ENCODE measurements around the gene PTPRT.

Gene PTPRT

GRCh38 chr20:42706759-42707158 lies 482.9 kb downstream of the PTPRT start:
- no peak for DNase-seq (ENCODE audit: low spot score)
- TF ChIP-seq CTCF (IDR thresholded peaks at IDR 0.05; ENCODE audit: borderline replicate concordance, control extremely low read depth, extremely low read depth, insufficient read depth, missing control alignments): no peak
- in situ Hi-C loops (cut with MboI; ENCODE audit: low sequenced_read_pairs, unreplicated experiment): no loop called here

- TF ChIP-seq CTCF (IDR thresholded peaks at IDR 0.05; ENCODE audit: borderline replicate concordance, control extremely low read depth, extremely low read depth, insufficient read depth, missing control alignments): no peak
- in situ Hi-C loops (cut with MboI; ENCODE audit: low sequenced_read_pairs, unreplicated experiment): no loop called here
- DNase-seq (ENCODE audit: low spot score): no peak
Observed at GRCh38 chr20:42705550-42705949, 484.2 kb downstream of the PTPRT start.

GRCh38 chr20:42703744-42704143 lies 486.0 kb downstream of the PTPRT start:
- DNase-seq (ENCODE audit: low spot score): no peak
- TF ChIP-seq CTCF (IDR thresholded peaks at IDR 0.05; ENCODE audit: borderline replicate concordance, control extremely low read depth, extremely low read depth, insufficient read depth, missing control alignments): no peak
- in situ Hi-C loops (cut with MboI; ENCODE audit: low sequenced_read_pairs, unreplicated experiment): no loop called here

- no peak for DNase-seq (ENCODE audit: low spot score)
- in situ Hi-C loops (cut with MboI; ENCODE audit: low sequenced_read_pairs, unreplicated experiment): no loop called here
- no peak for TF ChIP-seq CTCF (IDR thresholded peaks at IDR 0.05; ENCODE audit: borderline replicate concordance, control extremely low read depth, extremely low read depth, insufficient read depth, missing control alignments)
Observed at GRCh38 chr20:42701948-42702347, 487.8 kb downstream of the PTPRT start.

- in situ Hi-C loops (cut with MboI; ENCODE audit: low sequenced_read_pairs, unreplicated experiment): no loop called here
- no peak for DNase-seq (ENCODE audit: low spot score)
- no peak for TF ChIP-seq CTCF (IDR thresholded peaks at IDR 0.05; ENCODE audit: borderline replicate concordance, control extremely low read depth, extremely low read depth, insufficient read depth, missing control alignments)
Observed at GRCh38 chr20:42700372-42700771, 489.3 kb downstream of the PTPRT start.

- no peak for DNase-seq (ENCODE audit: low spot score)
- no peak for TF ChIP-seq CTCF (IDR thresholded peaks at IDR 0.05; ENCODE audit: borderline replicate concordance, control extremely low read depth, extremely low read depth, insufficient read depth, missing control alignments)
- in situ Hi-C loops (cut with MboI; ENCODE audit: low sequenced_read_pairs, unreplicated experiment): no loop called here
Observed at GRCh38 chr20:42697962-42698361, 491.7 kb downstream of the PTPRT start.

Measured in GM13976 (cell line).